Small intestine (tissue), 7 donors: ENCODE data around the gene DYNC1LI2. TPM values are rescaled to one million over a fixed set of nuclear protein-coding genes. Genes with fewer than 3 reads are reported as not detected.

Experiments
- DNase-seq, 2 donors: peaks; one replicate each; pipeline versions ENCODE4 v3.0.0 to v3.0.0-alpha.2; 2013
- FAIRE-seq: peaks from 2 replicates; lab custom pipeline; 2012; peaks lifted over from hg19 to GRCh38; lab: Jason Lieb, UNC
- H3K27ac ChIP-seq, 3 donors: one replicate each; pipeline ENCODE4 v1.5.1; 2013; ENCODE audit warnings: low read length in 2 of 3, mild to moderate bottlenecking in 2 of 3, control low read depth in 1 of 3, inconsistent platforms in 1 of 3, low read depth in 1 of 3, moderate library complexity in 1 of 3
- H3K27me3 ChIP-seq, 3 donors: one replicate each; pipeline ENCODE4 v1.6.1; 2013; ENCODE audit warnings: low read length in 3 of 3, inconsistent platforms in 1 of 3; ENCODE audit not compliant: control insufficient read depth in 3 of 3, insufficient read depth in 3 of 3
- H3K36me3 ChIP-seq, 3 donors: one replicate each; pipeline ENCODE4 v1.6.1; 2013; ENCODE audit warnings: low read length in 3 of 3, inconsistent platforms in 1 of 3, low read depth in 1 of 3, mild to moderate bottlenecking in 1 of 3, moderate library complexity in 1 of 3; ENCODE audit not compliant: control insufficient read depth in 3 of 3, insufficient read depth in 2 of 3
- H3K4me1 ChIP-seq, 3 donors: one replicate each; pipeline ENCODE4 v1.6.1; 2013; ENCODE audit warnings: low read length in 2 of 3, inconsistent platforms in 1 of 3, low read depth in 1 of 3, mild to moderate bottlenecking in 1 of 3, moderate library complexity in 1 of 3; ENCODE audit not compliant: control insufficient read depth in 3 of 3, insufficient read depth in 2 of 3
- H3K4me3 ChIP-seq, 3 donors: one replicate each; pipeline ENCODE4 v1.5.1; 2013; ENCODE audit warnings: low read length in 3 of 3, control low read depth in 1 of 3, inconsistent platforms in 1 of 3, low read depth in 1 of 3, mild to moderate bottlenecking in 1 of 3, moderate library complexity in 1 of 3
- H3K9me3 ChIP-seq, 2 donors: one replicate each; pipeline ENCODE4 v1.6.1; 2013; ENCODE audit warnings: low read depth in 1 of 2, low read length in 1 of 2; ENCODE audit not compliant: control insufficient read depth in 2 of 2, insufficient read depth in 1 of 2
- WGBS, 3 donors: extraction: QIAGEN DNeasy Blood & Tissue Kit; methylation state at CpG; one replicate each; pipeline ENCODE4 v1.1.7; 2013; 5-methylcytosine and 5-hydroxymethylcytosine counted together
- polyA plus RNA-seq, 4 donors: library from polyadenylated mRNA; stranded (reverse) in 3 of 4; unstranded in 1 of 4; fragments of 200-250 nt in 3 of 4; fragments of 120-200 nt in 1 of 4; gene quantifications; one replicate each; pipeline versions ENCODE4 v1.2.1 to v1.2.3, GENCODE V29; 2013
- donor health status: healthy with polysubstance abuse.
- donor health status: control.
- donor health status: control.
- donor health status: Bipolar disorder and iron deficiency.
- donor health status: healthy.

The DYNC1LI2 gene
- polyA plus RNA-seq, 4 donors: 37.8 to 92.9 (median 62.6) TPM

GRCh38 chr16:66714654-66715307 lies 36.6 kb downstream of the DYNC1LI2 start:
- H3K27me3 ChIP-seq: no peaks in the 10 kb centered on the region
- 11 to 40% (median 31%) methylated on average over 6 of the region's 6 CpGs for WGBS, 3 donors
- H3K36me3 ChIP-seq: peaks cover 0 to 11% (median 3%) of the 10 kb centered on the region in 3 donors
- H3K4me3 ChIP-seq: no peak overlapping the region
- DNase-seq (peak; percentile 92 to 96), FAIRE-seq (no peak)
- H3K9me3 ChIP-seq: peaks cover 0 to 11% of the 10 kb centered on the region in 2 donors
- H3K27ac ChIP-seq: peak overlapping the region; percentile 35 to 85 (median 80)
- H3K4me1 ChIP-seq: peaks cover 0 to 16% (median 0%) of the 10 kb centered on the region in 3 donors

- Histone ChIP-seq H3K36me3 (peaks cover 0 to 11% (median 3%) of the 10 kb centered on the region in 3 donors), H3K27ac (peak overlapping the region; percentile 35 to 85 (median 80)), H3K27me3 (no peaks in the 10 kb centered on the region), H3K4me3 (no peak overlapping the region), H3K4me1 (peaks cover 0 to 16% (median 0%) of the 10 kb centered on the region in 3 donors), H3K9me3 (peaks cover 0 to 11% of the 10 kb centered on the region in 2 donors)
- FAIRE-seq (no peak), DNase-seq (no peak)
- WGBS, 3 donors: 51 to 79% (median 68%) methylated on average over 6 of the region's 6 CpGs
Observed at GRCh38 chr16:66714062-66714461, 37.3 kb downstream of the DYNC1LI2 start.

GRCh38 chr16:66713076-66713475 lies 38.3 kb downstream of the DYNC1LI2 start:
- no peaks in the 10 kb centered on the region for H3K27me3 ChIP-seq
- no peak for DNase-seq
- H3K27ac ChIP-seq: no peak overlapping the region
- no peak for FAIRE-seq
- H3K9me3 ChIP-seq: peaks cover 0 to 11% of the 10 kb centered on the region in 2 donors
- peaks cover 0 to 16% (median 0%) of the 10 kb centered on the region in 3 donors for H3K4me1 ChIP-seq
- no peak overlapping the region for H3K4me3 ChIP-seq
- 49 to 56% (median 51%) methylated on average over 2 of the region's 2 CpGs for WGBS, 3 donors
- peaks cover 0 to 4% (median 3%) of the 10 kb centered on the region in 3 donors for H3K36me3 ChIP-seq

GRCh38 chr16:66712512-66712911 lies 38.9 kb downstream of the DYNC1LI2 start:
- Histone ChIP-seq H3K27ac (no peak overlapping the region), H3K36me3 (no peaks in the 10 kb centered on the region), H3K4me3 (no peak overlapping the region), H3K4me1 (peaks cover 0 to 16% (median 0%) of the 10 kb centered on the region in 3 donors), H3K27me3 (no peaks in the 10 kb centered on the region), H3K9me3 (peaks cover 0 to 11% of the 10 kb centered on the region in 2 donors)
- DNase-seq (no peak), FAIRE-seq (no peak)

- FAIRE-seq (no peak), DNase-seq (no peak)
- Histone ChIP-seq H3K9me3 (peaks cover 0 to 11% of the 10 kb centered on the region in 2 donors), H3K27ac (no peak overlapping the region), H3K4me1 (peaks cover 0 to 16% (median 0%) of the 10 kb centered on the region in 3 donors), H3K36me3 (no peaks in the 10 kb centered on the region), H3K4me3 (no peak overlapping the region), H3K27me3 (no peaks in the 10 kb centered on the region)
Observed at GRCh38 chr16:66711581-66711980, 39.8 kb downstream of the DYNC1LI2 start.

GRCh38 chr16:66706506-66706880 lies 44.9 kb downstream of the DYNC1LI2 start:
- Histone ChIP-seq H3K4me1 (no peaks in the 10 kb centered on the region), H3K27ac (peak overlapping the region in 2 of 3 donors; percentile 38 to 73), H3K9me3 (peaks cover 0 to 3% of the 10 kb centered on the region in 2 donors), H3K27me3 (no peaks in the 10 kb centered on the region), H3K36me3 (no peaks in the 10 kb centered on the region), H3K4me3 (no peak overlapping the region)
- WGBS, 3 donors: 16 to 54% (median 38%) methylated on average over 8 of the region's 8 CpGs
- DNase-seq (no peak), FAIRE-seq (no peak)

GRCh38 chr16:66705790-66706505 lies 45.5 kb downstream of the DYNC1LI2 start:
- H3K27ac ChIP-seq: peak overlapping the region in 2 of 3 donors; percentile 38 to 73
- no peak for FAIRE-seq
- DNase-seq: peak in 1 of 2 donors; percentile 76
- H3K4me3 ChIP-seq: no peak overlapping the region
- no peaks in the 10 kb centered on the region for H3K27me3 ChIP-seq
- no peaks in the 10 kb centered on the region for H3K36me3 ChIP-seq
- 53 to 67% (median 66%) methylated on average over 11 of the region's 11 CpGs for WGBS, 3 donors
- no peaks in the 10 kb centered on the region for H3K4me1 ChIP-seq
- H3K9me3 ChIP-seq: no peaks in the 10 kb centered on the region

- H3K27ac ChIP-seq: peak overlapping the region in 1 of 3 donors; percentile 12
- no peak for DNase-seq
Observed at GRCh38 chr16:66703406-66704215, 47.8 kb downstream of the DYNC1LI2 start.

More at GRCh38 chr16:66703406-66704215, 47.8 kb downstream of the DYNC1LI2 start:
- Histone ChIP-seq H3K4me3 (no peak overlapping the region), H3K4me1 (no peaks in the 10 kb centered on the region), H3K36me3 (no peaks in the 10 kb centered on the region), H3K27me3 (no peaks in the 10 kb centered on the region), H3K9me3 (no peaks in the 10 kb centered on the region)
- no peak for FAIRE-seq
- 55 to 77% (median 76%) methylated on average over 9 of the region's 9 CpGs for WGBS, 3 donors
